GM19463 (cell line): ENCODE measurements around the gene TMED7.
A peak's percentile ranks its signal among the peaks of the same experiment; 100 is the strongest.
"Not testable (repeated sequence)": the region's sequence is repeated elsewhere in the genome, so short reads cannot be mapped to it uniquely, and the experiment has no call there.

Experiments used
- ATAC-seq: cut with Tn5 transposase; IDR thresholded peaks from one replicate; pipeline ENCODE4 v1.9.1; 2021; ENCODE audit warnings: mild to moderate bottlenecking, moderate library complexity; ENCODE audit not compliant: unreplicated experiment

TMED7 gene

GRCh38 chr5:115625579-115626444 is at the start of gene TMED7:
TSS of gene TMED7 (minus strand) at chr5:115626036. CDS start at chr5:115625792, 244 bp downstream.
- peak; percentile 89 for ATAC-seq

DNA sequence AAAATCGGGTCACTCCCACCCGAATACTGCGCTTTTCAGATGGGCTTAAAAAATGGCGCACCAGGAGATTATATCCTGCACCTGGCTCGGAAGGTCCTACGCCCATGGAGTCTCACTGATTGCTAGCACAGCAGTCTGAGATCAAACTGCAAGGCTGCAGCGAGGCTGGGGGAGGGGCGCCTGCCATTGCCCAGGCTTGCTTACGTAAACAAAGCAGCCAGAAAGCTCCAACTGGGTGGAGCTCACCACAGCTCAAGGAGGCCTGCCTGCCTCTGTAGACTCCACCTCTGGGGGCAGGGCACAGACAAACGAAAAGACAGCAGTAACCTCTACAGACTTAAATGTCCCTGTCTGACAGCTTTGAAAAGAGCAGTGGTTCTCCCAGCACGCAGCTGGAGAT is 48.9 kb upstream of the TMED7 start:
- ATAC-seq = not testable (repeated sequence)

- no peak for ATAC-seq
These were observed 47.8 kb upstream of the TMED7 start for GRCh38 chr5:115673596-115673995.

- no peak for ATAC-seq
These were observed 46.1 kb upstream of the TMED7 start for GRCh38 chr5:115671939-115672338.

GRCh38 chr5:115666023-115666422 is 40.2 kb upstream of the TMED7 start:
- no peak for ATAC-seq

- no peak for ATAC-seq
These were observed 35.7 kb upstream of the TMED7 start for GRCh38 chr5:115661563-115661962.

DNA sequence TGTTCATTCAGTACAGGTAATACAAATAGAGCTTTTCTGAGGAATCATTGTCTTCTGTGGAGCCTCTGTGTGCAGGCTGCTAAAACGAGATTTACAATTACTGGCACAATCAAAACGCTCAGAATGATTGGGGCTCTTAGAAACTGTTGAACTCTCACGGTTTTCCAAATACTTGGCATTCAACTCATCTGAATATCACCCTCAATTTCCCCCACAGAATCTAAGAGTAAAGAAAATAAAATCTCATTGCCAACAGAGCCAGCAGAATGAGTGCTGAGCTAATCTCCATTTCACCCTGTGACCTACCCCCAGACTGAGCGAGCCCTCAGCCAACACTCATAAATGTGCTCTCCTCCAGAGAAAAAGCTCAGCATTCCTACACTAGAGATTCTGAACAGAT is 35.3 kb upstream of the TMED7 start:
- no peak for ATAC-seq

DNA sequence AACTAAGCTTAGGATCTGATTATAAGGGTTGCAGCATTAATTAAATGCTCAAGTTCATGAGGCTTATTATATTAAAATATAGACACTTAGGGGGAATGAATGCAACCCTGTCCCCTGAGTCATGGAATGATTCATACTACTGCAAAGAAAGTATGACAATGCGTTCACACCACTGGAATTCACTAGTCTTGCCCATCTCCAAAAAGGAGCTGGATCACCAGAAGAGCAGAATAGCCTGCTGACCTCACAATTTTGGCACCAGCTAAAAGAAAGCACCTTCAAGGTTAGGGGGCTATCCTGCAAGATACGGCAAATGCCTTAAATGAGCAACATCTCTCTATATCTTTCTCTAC is 32.0 kb upstream of the TMED7 start:
- ATAC-seq = no peak

GRCh38 chr5:115657125-115657880 is 31.5 kb upstream of the TMED7 start:
- no peak for ATAC-seq

DNA sequence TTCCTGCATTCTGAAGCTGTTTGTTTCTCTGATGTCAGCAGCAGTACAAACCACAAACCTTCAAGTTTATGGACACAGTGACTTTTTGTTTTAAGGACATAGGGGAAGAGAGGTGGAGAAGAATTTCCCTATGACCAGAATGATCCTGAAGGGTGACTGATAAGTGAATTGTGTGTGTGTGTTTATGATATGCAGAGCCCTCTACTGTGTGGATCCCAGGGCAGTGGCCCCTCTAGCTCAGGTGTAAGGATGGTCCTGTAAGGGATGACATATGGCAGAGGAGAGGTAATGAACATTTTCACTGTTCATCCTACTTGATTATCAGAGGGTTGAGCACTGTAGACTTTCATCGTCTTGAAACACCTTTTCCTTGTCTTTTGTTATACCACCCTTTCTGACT is 30.6 kb upstream of the TMED7 start:
- no peak for ATAC-seq

DNA sequence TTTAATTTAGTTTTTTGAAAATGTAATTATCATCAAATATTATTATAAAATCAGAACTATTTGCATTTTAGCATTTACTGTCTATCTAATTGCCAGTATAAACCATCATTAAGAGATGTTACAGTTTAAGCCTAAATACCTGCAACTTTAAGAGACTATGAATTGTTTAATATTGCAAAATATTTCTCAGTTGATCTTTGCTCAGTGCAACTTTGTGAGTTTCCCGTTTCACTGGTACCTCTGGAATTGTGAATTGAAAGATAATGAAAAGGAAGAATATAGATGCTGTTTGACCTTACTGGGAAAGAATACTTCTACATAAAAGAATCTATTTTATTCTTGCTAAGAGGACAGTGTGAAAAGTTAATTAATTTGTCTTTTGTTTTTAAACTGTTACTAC is 30.2 kb upstream of the TMED7 start:
- no peak for ATAC-seq

- ATAC-seq = no peak
These were observed 23.7 kb upstream of the TMED7 start for GRCh38 chr5:115649541-115649940.

- no peak for ATAC-seq
These were observed 22.2 kb upstream of the TMED7 start for GRCh38 chr5:115648056-115648455.

- ATAC-seq = not testable (repeated sequence)
These were observed 19.6 kb upstream of the TMED7 start for GRCh38 chr5:115645386-115645785.

DNA sequence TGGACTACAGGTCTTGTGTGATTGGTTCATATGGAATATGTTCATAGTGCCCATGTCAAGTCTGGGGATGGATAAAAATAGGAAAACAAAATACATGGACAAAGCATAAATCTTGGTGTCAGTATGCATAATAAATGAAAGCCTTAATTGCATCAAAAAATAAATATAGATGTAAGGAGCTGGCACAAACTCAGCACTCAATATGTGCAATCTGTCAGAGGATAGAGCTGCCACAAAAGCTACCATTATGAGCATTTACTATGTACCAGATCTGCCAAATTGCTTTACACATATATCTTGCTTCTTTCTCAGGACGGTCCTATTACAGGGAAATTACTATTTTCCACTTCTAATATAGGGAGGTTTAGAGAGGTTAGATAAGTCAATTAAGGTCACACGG is 18.2 kb upstream of the TMED7 start:
- no peak for ATAC-seq

DNA sequence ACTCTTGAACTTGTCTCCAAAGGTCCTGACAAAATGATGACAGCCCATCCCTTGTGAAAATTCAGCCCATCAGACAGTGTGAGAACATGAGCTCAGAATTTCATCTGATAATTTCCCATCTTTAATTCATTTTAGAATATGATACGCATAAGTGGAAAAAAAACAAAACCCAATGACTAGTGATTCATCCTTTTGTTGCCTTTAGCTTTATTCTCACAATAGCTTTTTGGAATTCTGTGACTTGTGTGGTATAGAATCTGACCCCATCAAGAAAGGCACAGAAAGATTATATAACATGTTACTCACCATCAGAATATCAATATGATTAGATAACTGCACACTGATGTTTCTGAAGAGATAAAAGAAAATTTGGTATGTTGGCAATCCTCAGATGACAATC is 16.1 kb upstream of the TMED7 start:
- no peak for ATAC-seq

GRCh38 chr5:115640274-115640673 is 14.4 kb upstream of the TMED7 start:
- ATAC-seq = peak; percentile 17

DNA sequence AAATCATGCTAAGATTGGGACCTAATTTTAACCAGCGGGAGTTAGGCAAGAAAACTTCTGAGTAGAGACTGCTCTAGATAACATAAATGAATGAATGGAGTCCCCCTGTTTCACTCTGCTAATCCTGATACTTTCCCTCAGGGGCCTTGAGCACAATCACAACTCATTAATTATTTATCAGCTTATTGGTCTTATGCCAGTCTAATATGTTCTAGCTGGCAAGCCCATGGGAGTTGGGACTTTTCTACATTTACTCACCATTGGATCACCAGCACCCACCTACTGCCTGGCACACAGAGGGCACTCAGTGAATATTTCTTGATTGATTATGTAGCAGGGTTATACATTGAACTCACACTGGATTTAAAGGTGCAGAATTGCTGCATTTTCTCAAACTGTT is 13.5 kb upstream of the TMED7 start:
- peak; percentile 14 for ATAC-seq

DNA sequence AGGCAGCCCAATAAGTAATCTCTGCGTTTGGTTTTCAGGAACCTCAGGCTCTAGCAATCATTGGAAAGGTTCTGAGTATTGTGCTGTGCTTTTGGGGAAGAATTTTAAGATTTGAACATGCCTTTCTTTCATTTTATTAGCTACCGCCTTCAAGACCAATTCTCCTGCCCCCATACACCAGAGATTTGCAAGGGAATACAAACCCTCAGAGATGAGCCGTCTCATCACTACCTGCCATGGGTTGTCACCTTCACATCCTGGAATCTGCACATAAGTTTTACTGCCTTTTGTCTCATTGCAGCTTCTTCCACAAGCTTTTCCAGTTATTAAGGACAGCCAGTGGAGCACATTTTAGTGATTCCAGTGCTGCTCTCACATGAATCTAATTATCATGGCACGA is 11.7 kb upstream of the TMED7 start:
- ATAC-seq = no peak

DNA sequence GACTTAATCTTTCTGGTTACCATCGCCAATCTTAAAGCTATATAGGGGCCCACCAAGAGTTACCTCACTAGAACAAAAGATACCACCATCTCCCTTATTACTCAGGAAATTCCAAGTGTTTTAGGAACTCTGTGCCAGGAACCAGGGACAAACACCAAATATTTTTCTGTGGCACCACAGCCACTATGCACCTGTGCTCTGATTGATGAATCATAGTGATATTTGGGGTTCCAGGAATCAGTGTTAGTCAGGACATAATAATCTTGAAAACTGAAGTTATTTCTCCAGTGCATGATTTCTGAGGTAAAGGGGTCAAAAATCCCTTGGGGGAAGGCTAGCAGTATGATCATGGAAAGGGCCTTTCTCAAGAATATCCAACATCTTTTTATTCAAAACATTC is 10.2 kb upstream of the TMED7 start:
- no peak for ATAC-seq

GRCh38 chr5:115634343-115635132 is 8.7 kb upstream of the TMED7 start:
- ATAC-seq = peak; percentile 47
